K562 (cell line): Measurements from ENCODE around the gene RRAS. TPM values are rescaled to one million over a fixed set of nuclear protein-coding genes. Genes with fewer than 3 reads are reported as not detected.

Experiments
- ATAC-seq: fragments of 200-7000 bp; cut with Tn5 transposase; 3 replicates; pipeline ENCODE4 v1.9.1; 2020; ENCODE audit warnings: moderate library complexity
- BruUV-seq: library from RNA; stranded (reverse); fragments of 400-500 nt; replicated peaks from 2 replicates; lab custom pipeline; 2021; lab: Mats Ljungman, UMichigan
- CTCF ChIA-PET: fragments of 300-600 bp; formaldehyde crosslinking; extraction: SDS; loops from one replicate; lab custom pipeline; 2021; ENCODE audit warnings: low intra/inter-chr PET ratio; lab: Yijun Ruan, JAX
- POLR2A ChIA-PET: fragments of 300-600, 350-650 bp; sonication (Branson Sonifier 250); formaldehyde crosslinking; extraction: SDS; loops from one replicate; lab custom pipeline; 2021; ENCODE audit warnings: antibody characterized with exemption, inconsistent platforms; lab: Yijun Ruan, JAX
- DNase-seq, 4 experiments: peaks; one replicate each; pipeline versions ENCODE4 v3.0.0 to v3.0.0-alpha.2; 2011 to 2018; ENCODE audit warnings: low spot score in 3 of 4, mixed read lengths in 3 of 4; ENCODE audit errors: extremely low read depth in 1 of 4
- FAIRE-seq: peaks from 2 replicates; lab custom pipeline; 2011; peaks lifted over from hg19 to GRCh38; lab: Jason Lieb, UNC
- H2AFZ ChIP-seq: 2 replicates; pipeline ENCODE4 v1.6.0; 2011; ENCODE audit warnings: low read depth, low read length, control low read depth, inconsistent platforms
- H3K27ac ChIP-seq: fragments of 200-600 bp; 3 replicates; pipeline ENCODE4 v1.8.0; 2011; ENCODE audit warnings: low read depth, mild to moderate bottlenecking, control low read depth, inconsistent platforms, low read length, moderate library complexity, mixed read lengths; ENCODE audit errors: extremely low read depth
- H3K27me3 ChIP-seq, 2 experiments: fragments of 300-600 bp in 1 of 2; 2 replicates in 1 of 2; 3 replicates in 1 of 2; pipeline versions ENCODE4 v1.6.0 to v1.8.0; 2011; ENCODE audit warnings: inconsistent platforms in 2 of 2, low read length in 2 of 2, mild to moderate bottlenecking in 1 of 2, mixed read lengths in 1 of 2, moderate library complexity in 1 of 2; ENCODE audit not compliant: control insufficient read depth in 2 of 2, insufficient read depth in 2 of 2
- H3K36me3 ChIP-seq: fragments of 300-600 bp; 3 replicates; pipeline ENCODE4 v1.8.0; 2011; ENCODE audit warnings: mild to moderate bottlenecking, low read length, inconsistent platforms; ENCODE audit not compliant: control insufficient read depth, insufficient read depth
- H3K4me1 ChIP-seq, 2 experiments: fragments of 200-600 bp in 1 of 2; replicated peaks in 1 of 2; 2 replicates in 1 of 2; 3 replicates in 1 of 2; pipeline versions ENCODE4 v1.5.1 to v1.8.0; 2011; ENCODE audit warnings: inconsistent platforms in 2 of 2, low read length in 2 of 2, mild to moderate bottlenecking in 1 of 2, mixed read lengths in 1 of 2, moderate library complexity in 1 of 2; ENCODE audit not compliant: control insufficient read depth in 2 of 2, insufficient read depth in 2 of 2
- H3K4me2 ChIP-seq: 2 replicates; pipeline ENCODE4 v1.6.1; 2011; ENCODE audit warnings: low read length, control low read depth, inconsistent platforms, mixed read lengths; ENCODE audit not compliant: insufficient read depth
- H3K4me3 ChIP-seq: fragments of 200-600 bp; sonication (generic), shearing (Covaris generic); 2 replicates; pipeline ENCODE4 v1.5.1; 2016; ENCODE audit warnings: control low read depth, inconsistent platforms
- H3K79me2 ChIP-seq: fragments of 200-600 bp; 3 replicates; pipeline ENCODE4 v1.8.0; 2011; ENCODE audit warnings: low read length, inconsistent platforms; ENCODE audit not compliant: control insufficient read depth, insufficient read depth
- H3K9ac ChIP-seq, 2 experiments: 2 replicates each; pipeline versions ENCODE4 v1.6.0 to v1.6.1; 2011; ENCODE audit warnings: low read depth in 2 of 2, low read length in 2 of 2, control low read depth in 1 of 2, inconsistent platforms in 1 of 2, mild to moderate bottlenecking in 1 of 2, mixed read lengths in 1 of 2; ENCODE audit not compliant: insufficient read depth in 1 of 2
- H3K9me1 ChIP-seq: one replicate; pipeline ENCODE4 v1.6.0; 2011; ENCODE audit warnings: inconsistent platforms, mild to moderate bottlenecking, low read length, moderate library complexity; ENCODE audit not compliant: control insufficient read depth, insufficient read depth
- H3K9me3 ChIP-seq: replicated peaks from 2 replicates; pipeline ENCODE4 v1.5.1; 2011; ENCODE audit warnings: low read depth, low read length, inconsistent platforms; ENCODE audit not compliant: control insufficient read depth, insufficient read depth
- H4K20me1 ChIP-seq: replicated peaks from 2 replicates; pipeline ENCODE4 v1.6.1; 2011; ENCODE audit warnings: low read length, inconsistent platforms, mixed read lengths; ENCODE audit not compliant: control insufficient read depth, insufficient read depth
- CHD2 ChIP-seq: IDR thresholded peaks from 2 replicates; pipeline ENCODE4 v1.6.1; 2011; ENCODE audit warnings: low read depth, low read length
- KAT7 ChIP-seq: sonication (generic); formaldehyde crosslinking; IDR thresholded peaks from 2 replicates; pipeline ENCODE4 v1.8.0; 2022; ENCODE audit warnings: missing genetic modification reagents, mild to moderate bottlenecking, borderline replicate concordance
- MTA1 ChIP-seq: fragments of 450-650 bp; IDR thresholded peaks from 2 replicates; pipeline ENCODE4 v1.6.1; 2017; ENCODE audit warnings: borderline replicate concordance
- NCOR1 ChIP-seq: fragments of 450-650 bp; IDR thresholded peaks from 2 replicates; pipeline ENCODE4 v1.6.1; 2016; ENCODE audit warnings: mild to moderate bottlenecking, moderate library complexity
- PHF20 ChIP-seq: fragments of 450-650 bp; IDR thresholded peaks from 2 replicates; pipeline ENCODE4 v1.6.1; 2018; ENCODE audit not compliant: partially characterized antibody
- RBM39 ChIP-seq: fragments of 200-400 bp; formaldehyde crosslinking; optimal IDR thresholded peaks from 2 replicates; pipeline ENCODE3; 2018; ENCODE audit warnings: low read depth, low read length
- STAT5B ChIP-seq: fragments of 250-450 bp; sonication (Bioruptor Pico); IDR thresholded peaks from 2 replicates; pipeline ENCODE4 v1.8.0; 2021; ENCODE audit warnings: mild to moderate bottlenecking, inconsistent platforms
- U2AF1 ChIP-seq: fragments of 200-400 bp; formaldehyde crosslinking; optimal IDR thresholded peaks from 2 replicates; pipeline ENCODE3; 2017; ENCODE audit warnings: mild to moderate bottlenecking, low read depth, low read length, moderate library complexity
- WGBS: fragments of 100-300 bp; shearing (Covaris generic); methylation state at CpG from one replicate; pipeline ENCODE4 v1.1.6; 2016; ENCODE audit warnings: low coverage, mixed read lengths; ENCODE audit not compliant: insufficient coverage; ENCODE audit errors: missing lambda C conversion rate; 5-methylcytosine and 5-hydroxymethylcytosine counted together
- in situ Hi-C: fragments of 300-500 bp; cut with MboI; formaldehyde crosslinking; loops from 4 replicates; pipeline ENCODE4 v1.15.0; 2018; ENCODE audit warnings: inconsistent platforms, mixed read lengths
- intact Hi-C: fragments of 100-400 bp; cut with micrococcal nuclease; formaldehyde crosslinking; loops from 2 replicates; pipeline ENCODE4 v1.14.2; 2022
- polyA plus RNA-seq, 8 experiments: library from polyadenylated mRNA; depleted of rRNA in 4 of 8; stranded (reverse) in 5 of 8; unstranded in 3 of 8; fragments of >200 nt; fragmentation: Nextera tagmentation in 2 of 8; fragmentation: Illumina TruSeq in 1 of 8; extraction: Ambion mirVana in 2 of 8; extraction: Trizol in 1 of 8; gene quantifications; 2 replicates each; pipeline versions ENCODE4 v1.2.1 to v1.2.3, GENCODE V29; 2011 to 2014; ENCODE audit warnings: inconsistent platforms in 1 of 8, missing spikeins in 1 of 8
- total RNA-seq, 7 experiments: library from RNA; depleted of rRNA in 6 of 7; stranded (reverse); fragments of >200 nt in 6 of 7; fragmentation: Illumina TruSeq in 2 of 7; extraction: Trizol in 2 of 7; gene quantifications; 2 replicates each; pipeline versions ENCODE4 v1.2.1 to v1.2.3, GENCODE V29; 2011 to 2021; ENCODE audit warnings: low replicate concordance in 1 of 7
- TF ChIP-seq, protein P1 (sequence below): fragments of 250-450 bp; sonication (Bioruptor Pico); IDR thresholded peaks from 2 replicates; pipeline ENCODE4 v1.8.0; 2022; ENCODE audit warnings: inconsistent platforms, mild to moderate bottlenecking, moderate library complexity, borderline replicate concordance
- TF ChIP-seq, protein P2 (sequence below): sonication (generic); formaldehyde crosslinking; IDR thresholded peaks from 2 replicates; pipeline ENCODE4 v1.8.1; 2023; ENCODE audit warnings: missing genetic modification reagents, mild to moderate bottlenecking, borderline replicate concordance
- TF ChIP-seq, protein P3 (sequence below), 3 experiments: fragments of 200-800 bp in 1 of 3; sonication (Bioruptor generic) in 1 of 3; sonication (generic) in 1 of 3; formaldehyde crosslinking in 1 of 3; IDR thresholded peaks; 2 replicates each; pipeline versions ENCODE4 v1.6.1 to v1.8.0; 2016 to 2022; ENCODE audit warnings: mild to moderate bottlenecking in 2 of 3, missing compliant biosample characterization in 2 of 3, missing genetic modification characterization in 2 of 3, missing genetic modification reagents in 1 of 3

The RRAS gene
- total and polyA plus RNA-seq, 9 of the 15 experiments (the other 6 are each of a cell fraction or from before 2014, with no cell fraction given): 0.70 to 17.3 (median 8.2) TPM

DNA sequence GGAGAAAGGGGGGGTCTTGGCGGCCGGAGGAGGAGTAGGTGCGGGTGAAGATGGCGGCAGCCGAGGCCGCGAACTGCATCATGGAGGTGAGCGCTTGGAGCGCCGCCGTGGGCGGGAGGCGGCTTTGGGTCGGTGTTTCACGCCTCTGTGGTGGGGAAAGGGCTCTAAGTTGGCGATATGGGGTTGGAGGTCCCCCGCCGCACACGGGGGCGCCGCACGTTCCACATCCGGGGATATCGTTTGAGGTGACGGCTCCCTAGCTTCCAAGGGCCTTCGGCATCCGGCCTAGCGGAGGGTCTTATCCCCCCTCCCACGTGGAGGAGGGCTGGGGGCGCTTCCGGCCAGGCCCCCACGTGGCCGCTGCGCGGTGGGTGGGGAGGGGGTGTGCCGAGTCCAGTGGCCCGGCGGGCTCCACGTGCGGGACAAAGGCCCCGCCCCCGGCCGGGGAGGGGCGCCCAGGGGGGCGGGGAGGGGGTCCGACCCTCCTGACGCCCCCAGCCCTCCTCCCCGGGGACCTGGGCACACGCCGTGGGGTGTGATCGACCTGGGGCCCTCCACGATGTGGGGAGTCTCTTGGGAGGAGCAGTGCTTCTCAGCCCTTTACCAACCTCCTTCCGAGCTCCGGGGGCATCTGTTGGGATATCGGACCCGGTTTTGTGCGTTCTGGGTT lies 37.4 kb upstream of the RRAS start, which contains the start of gene PRMT1 (continued):
- TF ChIP-seq PHF20 (peak; percentile 32), KAT7 (CRISPR knock-in tag) (no peak), STAT5B (CRISPR knock-in tag) (no peak), RBM39 (no peak)
- TF ChIP-seq, all 486 proteins: peak for 136

DNA sequence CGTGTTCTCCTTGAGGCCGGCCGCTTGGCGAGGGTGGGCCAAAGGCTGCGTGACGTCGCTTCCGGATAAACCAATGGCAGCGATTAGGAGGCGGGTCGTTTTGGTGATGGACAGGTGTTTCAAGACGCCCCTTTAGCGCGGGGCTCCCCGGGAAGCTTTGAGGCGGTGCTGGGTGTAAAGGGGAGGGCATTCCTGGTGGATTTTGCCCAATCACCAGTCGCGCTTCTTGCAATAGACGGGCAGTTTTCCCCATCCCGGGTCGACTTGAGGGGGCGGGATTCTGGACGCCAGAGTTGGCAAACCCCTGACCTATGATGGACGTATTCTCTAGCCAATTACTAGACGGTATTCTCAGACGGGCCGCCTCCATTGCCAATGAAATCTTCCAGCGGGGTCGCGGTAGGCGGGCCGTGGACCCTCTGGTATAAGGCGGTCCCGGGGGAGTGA lies 36.9 kb upstream of the RRAS start:
- H3K9ac ChIP-seq: peak overlapping the region; percentile 96 to 100
- no peaks in the 10 kb centered on the region for H3K9me1 ChIP-seq
- H3K9me3 ChIP-seq: no peaks in the 10 kb centered on the region; the same call in 1 of the 2 replicates
- ChIA-PET CTCF (no interaction called here), POLR2A (interaction anchor here (0.6 to 2.7 kb wide), 32 partner anchors 9 to 371 kb away, joined by 3 to 35 read pairs (median 4); partner anchors contain the start of genes ADM5, BCL2L12, FUZ and IRF3)
- in situ Hi-C loops (no loop called here), intact Hi-C loops (loop anchor here (2.0 to 5.0 kb wide), 5 partner anchors 34 to 190 kb away; partner anchors contain the start of genes AP2A1, PNKP, PRR12 and SCAF1)
- peaks cover 45% of the 10 kb centered on the region for H3K79me2 ChIP-seq
- peak overlapping the region; percentile 67 for H2AFZ ChIP-seq
- DNase-seq: peak; percentile 90 to 100 (median 95)
- peak overlapping the region; percentile 97 for H3K27ac ChIP-seq
- BruUV-seq: no TSS peak
- peaks cover 32 to 49% of the 10 kb centered on the region in 2 experiments for H3K4me1 ChIP-seq
- peak; percentile 100 for FAIRE-seq
- ATAC-seq: peak; percentile 80
- peaks cover 22% of the 10 kb centered on the region for H4K20me1 ChIP-seq
- under 1% methylated on average over 32 of the region's 34 CpGs for WGBS
- peak overlapping the region; percentile 91 for H3K4me2 ChIP-seq
- peak overlapping the region; percentile 85 for H3K4me3 ChIP-seq
- no peaks in the 10 kb centered on the region for H3K27me3 ChIP-seq
- H3K36me3 ChIP-seq: peaks cover 48% of the 10 kb centered on the region; the same call in 2 of the 3 replicates
- TF ChIP-seq, protein P1, sequence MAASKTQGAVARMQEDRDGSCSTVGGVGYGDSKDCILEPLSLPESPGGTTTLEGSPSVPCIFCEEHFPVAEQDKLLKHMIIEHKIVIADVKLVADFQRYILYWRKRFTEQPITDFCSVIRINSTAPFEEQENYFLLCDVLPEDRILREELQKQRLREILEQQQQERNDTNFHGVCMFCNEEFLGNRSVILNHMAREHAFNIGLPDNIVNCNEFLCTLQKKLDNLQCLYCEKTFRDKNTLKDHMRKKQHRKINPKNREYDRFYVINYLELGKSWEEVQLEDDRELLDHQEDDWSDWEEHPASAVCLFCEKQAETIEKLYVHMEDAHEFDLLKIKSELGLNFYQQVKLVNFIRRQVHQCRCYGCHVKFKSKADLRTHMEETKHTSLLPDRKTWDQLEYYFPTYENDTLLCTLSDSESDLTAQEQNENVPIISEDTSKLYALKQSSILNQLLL: no peak
- TF ChIP-seq CHD2 (peak; percentile 83), U2AF1 (no peak), NCOR1 (no peak), MTA1 (no peak)
- TF ChIP-seq, protein P2, sequence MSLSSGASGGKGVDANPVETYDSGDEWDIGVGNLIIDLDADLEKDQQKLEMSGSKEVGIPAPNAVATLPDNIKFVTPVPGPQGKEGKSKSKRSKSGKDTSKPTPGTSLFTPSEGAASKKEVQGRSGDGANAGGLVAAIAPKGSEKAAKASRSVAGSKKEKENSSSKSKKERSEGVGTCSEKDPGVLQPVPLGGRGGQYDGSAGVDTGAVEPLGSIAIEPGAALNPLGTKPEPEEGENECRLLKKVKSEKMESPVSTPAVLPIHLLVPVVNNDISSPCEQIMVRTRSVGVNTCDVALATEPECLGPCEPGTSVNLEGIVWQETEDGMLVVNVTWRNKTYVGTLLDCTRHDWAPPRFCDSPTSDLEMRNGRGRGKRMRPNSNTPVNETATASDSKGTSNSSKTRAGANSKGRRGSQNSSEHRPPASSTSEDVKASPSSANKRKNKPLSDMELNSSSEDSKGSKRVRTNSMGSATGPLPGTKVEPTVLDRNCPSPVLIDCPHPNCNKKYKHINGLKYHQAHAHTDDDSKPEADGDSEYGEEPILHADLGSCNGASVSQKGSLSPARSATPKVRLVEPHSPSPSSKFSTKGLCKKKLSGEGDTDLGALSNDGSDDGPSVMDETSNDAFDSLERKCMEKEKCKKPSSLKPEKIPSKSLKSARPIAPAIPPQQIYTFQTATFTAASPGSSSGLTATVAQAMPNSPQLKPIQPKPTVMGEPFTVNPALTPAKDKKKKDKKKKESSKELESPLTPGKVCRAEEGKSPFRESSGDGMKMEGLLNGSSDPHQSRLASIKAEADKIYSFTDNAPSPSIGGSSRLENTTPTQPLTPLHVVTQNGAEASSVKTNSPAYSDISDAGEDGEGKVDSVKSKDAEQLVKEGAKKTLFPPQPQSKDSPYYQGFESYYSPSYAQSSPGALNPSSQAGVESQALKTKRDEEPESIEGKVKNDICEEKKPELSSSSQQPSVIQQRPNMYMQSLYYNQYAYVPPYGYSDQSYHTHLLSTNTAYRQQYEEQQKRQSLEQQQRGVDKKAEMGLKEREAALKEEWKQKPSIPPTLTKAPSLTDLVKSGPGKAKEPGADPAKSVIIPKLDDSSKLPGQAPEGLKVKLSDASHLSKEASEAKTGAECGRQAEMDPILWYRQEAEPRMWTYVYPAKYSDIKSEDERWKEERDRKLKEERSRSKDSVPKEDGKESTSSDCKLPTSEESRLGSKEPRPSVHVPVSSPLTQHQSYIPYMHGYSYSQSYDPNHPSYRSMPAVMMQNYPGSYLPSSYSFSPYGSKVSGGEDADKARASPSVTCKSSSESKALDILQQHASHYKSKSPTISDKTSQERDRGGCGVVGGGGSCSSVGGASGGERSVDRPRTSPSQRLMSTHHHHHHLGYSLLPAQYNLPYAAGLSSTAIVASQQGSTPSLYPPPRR (CRISPR knock-in tag): no peak
- TF ChIP-seq, protein P3, sequence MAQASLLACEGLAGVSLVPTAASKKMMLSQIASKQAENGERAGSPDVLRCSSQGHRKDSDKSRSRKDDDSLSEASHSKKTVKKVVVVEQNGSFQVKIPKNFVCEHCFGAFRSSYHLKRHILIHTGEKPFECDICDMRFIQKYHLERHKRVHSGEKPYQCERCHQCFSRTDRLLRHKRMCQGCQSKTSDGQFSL (CRISPR knock-in tag; IDR thresholded peaks at IDR 0.05): no peak
- TF ChIP-seq, protein P3 (tag; IDR thresholded peaks at IDR 0.05): no peak
